Mesendoderm (in vitro differentiated cells): ENCODE results near the gene ADI1.

ENCODE experiments used
- DNase-seq: peaks from one replicate; pipeline ENCODE4 v3.0.0; 2013
- H2AK5ac ChIP-seq: 2 replicates; pipeline ENCODE4 v1.6.1; 2013; ENCODE audit warnings: low read length, inconsistent platforms
- H2BK120ac ChIP-seq: 2 replicates; pipeline ENCODE4 v1.6.1; 2013; ENCODE audit warnings: low read depth, mild to moderate bottlenecking, low read length, moderate library complexity, mixed read lengths
- H2BK15ac ChIP-seq: replicated peaks from 2 replicates; pipeline ENCODE4 v1.6.1; 2013; ENCODE audit warnings: low read depth, mild to moderate bottlenecking, moderate library complexity
- H2BK5ac ChIP-seq: 2 replicates; pipeline ENCODE4 v1.6.1; 2013; ENCODE audit warnings: low read length, inconsistent platforms
- H3K18ac ChIP-seq: 2 replicates; pipeline ENCODE4 v1.6.1; 2013; ENCODE audit warnings: mild to moderate bottlenecking, low read length, mixed read lengths
- H3K23ac ChIP-seq: one replicate; pipeline ENCODE4 v1.6.1; 2013; ENCODE audit warnings: low read length
- H3K27ac ChIP-seq: 2 replicates; pipeline ENCODE4 v1.5.1; 2013; ENCODE audit warnings: low read depth, mild to moderate bottlenecking, inconsistent platforms, low read length, moderate library complexity
- H3K27me3 ChIP-seq: 2 replicates; pipeline ENCODE4 v1.6.1; 2013; ENCODE audit warnings: low read length, control low read depth, mild to moderate bottlenecking, inconsistent platforms; ENCODE audit not compliant: insufficient read depth, poor library complexity
- H3K36me3 ChIP-seq: 2 replicates; pipeline ENCODE4 v1.6.1; 2013; ENCODE audit warnings: low read length, inconsistent platforms; ENCODE audit not compliant: control insufficient read depth, insufficient read depth
- H3K4ac ChIP-seq: one replicate; pipeline ENCODE4 v1.6.1; 2013; ENCODE audit warnings: low read depth, mild to moderate bottlenecking, low read length, moderate library complexity
- H3K4me1 ChIP-seq: 2 replicates; pipeline ENCODE4 v1.6.1; 2013; ENCODE audit warnings: low read depth, low read length, inconsistent platforms; ENCODE audit not compliant: control insufficient read depth
- H3K4me2 ChIP-seq: 2 replicates; pipeline ENCODE4 v1.6.1; 2013; ENCODE audit warnings: low read length
- H3K4me3 ChIP-seq: 2 replicates; pipeline ENCODE4 v1.5.1; 2013; ENCODE audit warnings: mild to moderate bottlenecking, low read length
- H3K56ac ChIP-seq: one replicate; pipeline ENCODE4 v1.6.1; 2013; ENCODE audit warnings: low read length
- H3K79me1 ChIP-seq: 2 replicates; pipeline ENCODE4 v1.6.1; 2013; ENCODE audit warnings: low read length, inconsistent platforms
- H3K79me2 ChIP-seq: 2 replicates; pipeline ENCODE4 v1.6.1; 2013; ENCODE audit warnings: mild to moderate bottlenecking, low read length; ENCODE audit not compliant: control insufficient read depth, insufficient read depth
- H3K9ac ChIP-seq: 2 replicates; pipeline ENCODE4 v1.6.1; 2013; ENCODE audit warnings: low read length, inconsistent platforms
- H4K5ac ChIP-seq: one replicate; pipeline ENCODE4 v1.6.1; 2013; ENCODE audit warnings: low read length
- H4K8ac ChIP-seq: one replicate; pipeline ENCODE4 v1.6.1; 2013; ENCODE audit warnings: low read depth, mild to moderate bottlenecking, control low read depth, low read length, moderate library complexity
- WGBS: extraction: QIAGEN DNeasy Blood & Tissue Kit; methylation state at CpG from one replicate; pipeline ENCODE4 v1.1.7; 2013; ENCODE audit warnings: low lambda C conversion rate, missing lambda C conversion rate; ENCODE audit not compliant: insufficient coverage; ENCODE audit errors: extremely low coverage; 5-methylcytosine and 5-hydroxymethylcytosine counted together

ADI1 gene

GRCh38 chr2:3461801-3462492 is 57.4 kb downstream of the ADI1 start:
- H2AK5ac ChIP-seq = no peak overlapping the region
- no peak overlapping the region for H3K4ac ChIP-seq
- H3K56ac ChIP-seq = no peak overlapping the region
- no CpG with 5 or more reads among the region's 12 CpGs for WGBS
- H2BK5ac ChIP-seq = no peak overlapping the region
- H3K36me3 ChIP-seq = peaks cover 5% of the 10 kb centered on the region
- no peak overlapping the region for H2BK15ac ChIP-seq
- H3K9ac ChIP-seq = no peak overlapping the region
- no peak overlapping the region for H3K27ac ChIP-seq
- no peaks in the 10 kb centered on the region for H3K27me3 ChIP-seq
- no peaks in the 10 kb centered on the region for H3K4me1 ChIP-seq
- H3K79me1 ChIP-seq = no peaks in the 10 kb centered on the region
- no peak overlapping the region for H3K23ac ChIP-seq
- no peak overlapping the region for H3K4me2 ChIP-seq
- peak; percentile 45 for DNase-seq
- H2BK120ac ChIP-seq = no peak overlapping the region
- no peak overlapping the region for H4K5ac ChIP-seq
- H3K4me3 ChIP-seq = no peak overlapping the region
- H3K18ac ChIP-seq = no peak overlapping the region
- no peak overlapping the region for H4K8ac ChIP-seq
- no peaks in the 10 kb centered on the region for H3K79me2 ChIP-seq

GRCh38 chr2:3460831-3461800 is 58.2 kb downstream of the ADI1 start:
- H2BK120ac ChIP-seq = no peak overlapping the region
- H3K4me2 ChIP-seq = no peak overlapping the region
- WGBS = no CpG with 5 or more reads among the region's 38 CpGs
- H3K79me1 ChIP-seq = no peaks in the 10 kb centered on the region
- no peak overlapping the region for H2BK15ac ChIP-seq
- H3K27ac ChIP-seq = no peak overlapping the region
- no peak overlapping the region for H3K4ac ChIP-seq
- no peak overlapping the region for H3K18ac ChIP-seq
- no peak overlapping the region for H3K56ac ChIP-seq
- H4K8ac ChIP-seq = no peak overlapping the region
- no peak overlapping the region for H4K5ac ChIP-seq
- H3K27me3 ChIP-seq = no peaks in the 10 kb centered on the region
- H2AK5ac ChIP-seq = no peak overlapping the region
- no peaks in the 10 kb centered on the region for H3K79me2 ChIP-seq
- H3K23ac ChIP-seq = no peak overlapping the region
- H3K4me1 ChIP-seq = no peaks in the 10 kb centered on the region
- no peak overlapping the region for H3K9ac ChIP-seq
- no peak overlapping the region for H2BK5ac ChIP-seq
- DNase-seq = no peak
- no peak overlapping the region for H3K4me3 ChIP-seq
- H3K36me3 ChIP-seq = peaks cover 7% of the 10 kb centered on the region

GRCh38 chr2:3460156-3460555 is 59.2 kb downstream of the ADI1 start:
- Histone ChIP-seq H3K56ac (no peak overlapping the region), H3K4me1 (no peaks in the 10 kb centered on the region), H3K4ac (no peak overlapping the region), H2BK120ac (no peak overlapping the region), H4K5ac (no peak overlapping the region), H3K79me1 (no peaks in the 10 kb centered on the region), H3K4me2 (no peak overlapping the region), H3K18ac (no peak overlapping the region), H2BK5ac (no peak overlapping the region), H3K9ac (no peak overlapping the region), H3K4me3 (no peak overlapping the region), H3K27ac (no peak overlapping the region), H2BK15ac (no peak overlapping the region), H3K36me3 (peaks cover 7% of the 10 kb centered on the region), H4K8ac (no peak overlapping the region), H3K23ac (no peak overlapping the region), H3K79me2 (no peaks in the 10 kb centered on the region), H2AK5ac (no peak overlapping the region), H3K27me3 (no peaks in the 10 kb centered on the region)
- no peak for DNase-seq
- WGBS = no CpG with 5 or more reads among the region's 11 CpGs

GRCh38 chr2:3459185-3460015 is 59.9 kb downstream of the ADI1 start:
- Histone ChIP-seq H3K4ac (no peak overlapping the region), H2AK5ac (no peak overlapping the region), H3K18ac (no peak overlapping the region), H3K27ac (no peak overlapping the region), H4K5ac (no peak overlapping the region), H4K8ac (no peak overlapping the region), H2BK5ac (no peak overlapping the region), H2BK15ac (no peak overlapping the region), H3K56ac (no peak overlapping the region), H3K79me2 (no peaks in the 10 kb centered on the region), H3K9ac (no peak overlapping the region), H3K23ac (no peak overlapping the region), H3K79me1 (no peaks in the 10 kb centered on the region), H3K36me3 (peaks cover 7% of the 10 kb centered on the region), H3K27me3 (no peaks in the 10 kb centered on the region), H3K4me2 (no peak overlapping the region), H2BK120ac (no peak overlapping the region), H3K4me1 (no peaks in the 10 kb centered on the region), H3K4me3 (no peak overlapping the region)
- no peak for DNase-seq
- WGBS = no CpG with 5 or more reads among the region's 25 CpGs

GRCh38 chr2:3458396-3459184 is 60.7 kb downstream of the ADI1 start:
- no peak for DNase-seq
- WGBS = no CpG with 5 or more reads among the region's 10 CpGs
- no peak overlapping the region for H2AK5ac ChIP-seq

More at GRCh38 chr2:3458396-3459184, 60.7 kb downstream of the ADI1 start:
- Histone ChIP-seq H3K27ac (no peak overlapping the region), H3K4me3 (no peak overlapping the region), H3K4ac (no peak overlapping the region), H3K23ac (no peak overlapping the region), H4K8ac (no peak overlapping the region), H3K27me3 (no peaks in the 10 kb centered on the region), H2BK15ac (no peak overlapping the region), H3K79me1 (no peaks in the 10 kb centered on the region), H3K56ac (no peak overlapping the region), H2BK120ac (no peak overlapping the region), H3K36me3 (peaks cover 7% of the 10 kb centered on the region), H3K9ac (no peak overlapping the region), H3K79me2 (no peaks in the 10 kb centered on the region), H3K4me1 (no peaks in the 10 kb centered on the region), H3K18ac (no peak overlapping the region), H4K5ac (no peak overlapping the region), H2BK5ac (no peak overlapping the region), H3K4me2 (no peak overlapping the region)
